ENCODE results near the gene NRG3.
"Not testable (repeated sequence)": the region's sequence is repeated elsewhere in the genome, so short reads cannot be mapped to it uniquely, and the experiment has no call there.

The NRG3 gene

GRCh38 chr10:82625512-82626189 is 750.7 kb downstream of the NRG3 start:
- DNase-seq: no peak

GRCh38 chr10:82628373-82628772 is 753.4 kb downstream of the NRG3 start:
- DNase-seq: no peak

- no peak for DNase-seq
Measured at GRCh38 chr10:82643076-82643475, 768.1 kb downstream of the NRG3 start.

- DNase-seq: no peak
Measured at GRCh38 chr10:82643601-82644000, 768.6 kb downstream of the NRG3 start.

GRCh38 chr10:82645221-82645620 is 770.2 kb downstream of the NRG3 start:
- DNase-seq: no peak

- DNase-seq: no peak
Measured at GRCh38 chr10:82653244-82654155, 778.5 kb downstream of the NRG3 start.

GRCh38 chr10:82660205-82660604 is 785.2 kb downstream of the NRG3 start:
- no peak for DNase-seq

GRCh38 chr10:82660986-82661385 is 786.0 kb downstream of the NRG3 start:
- DNase-seq: no peak

- no peak for DNase-seq
Measured at GRCh38 chr10:82661701-82662100, 786.7 kb downstream of the NRG3 start.

GRCh38 chr10:82668221-82668895 is 793.4 kb downstream of the NRG3 start:
- DNase-seq: no peak

- DNase-seq: no peak
Measured at GRCh38 chr10:82674036-82674435, 799.0 kb downstream of the NRG3 start.

- not testable (repeated sequence) for DNase-seq
Measured at GRCh38 chr10:82677932-82678331, 802.9 kb downstream of the NRG3 start.

GRCh38 chr10:82678451-82678850 is 803.5 kb downstream of the NRG3 start:
- not testable (repeated sequence) for DNase-seq

GRCh38 chr10:82680608-82681007 is 805.6 kb downstream of the NRG3 start:
- no peak for DNase-seq

GRCh38 chr10:82683945-82684344 is 809.0 kb downstream of the NRG3 start:
- no peak for DNase-seq

GRCh38 chr10:82685087-82685486 is 810.1 kb downstream of the NRG3 start:
- no peak for DNase-seq

- DNase-seq: no peak
Measured at GRCh38 chr10:82691211-82691610, 816.2 kb downstream of the NRG3 start.

GRCh38 chr10:82692458-82692857 is 817.5 kb downstream of the NRG3 start:
- no peak for DNase-seq

- no peak for DNase-seq
Measured at GRCh38 chr10:82721831-82722230, 846.8 kb downstream of the NRG3 start.

- DNase-seq: no peak
Measured at GRCh38 chr10:82722273-82722672, 847.3 kb downstream of the NRG3 start.

GRCh38 chr10:82736305-82736704 is 861.3 kb downstream of the NRG3 start:
- DNase-seq: no peak

- no peak for DNase-seq
Measured at GRCh38 chr10:82737549-82737948, 862.6 kb downstream of the NRG3 start.

GRCh38 chr10:82738592-82738991 is 863.6 kb downstream of the NRG3 start:
- DNase-seq: no peak

GRCh38 chr10:82742478-82742877 is 867.5 kb downstream of the NRG3 start:
- DNase-seq: no peak
